OCI-M2 (cell line): ENCODE measurements around the gene NPFF.
"Not testable (repeated sequence)": the region's sequence is repeated elsewhere in the genome, so short reads cannot be mapped to it uniquely, and the experiment has no call there.

Experiments
- DNase-seq: peaks from one replicate; lab custom pipeline; 2025; ENCODE audit not compliant: unreplicated experiment; lab: John Stamatoyannopoulos, UW

Gene NPFF

GRCh38 chr12:53506881-53507602 is at the start of gene NPFF:
NPFF (minus strand) TSS chr12:53507484; CDS start chr12:53507474, 10 bp downstream.
- DNase-seq: no peak

GRCh38 chr12:53552361-53553327 is 45.4 kb upstream of the NPFF start:
- DNase-seq: no peak

- DNase-seq: no peak
Observed at GRCh38 chr12:53551889-53552291, 44.6 kb upstream of the NPFF start.

- no peak for DNase-seq
Observed at GRCh38 chr12:53550595-53550994, 43.3 kb upstream of the NPFF start.

GRCh38 chr12:53550131-53550530 is 42.8 kb upstream of the NPFF start:
- not testable (repeated sequence) for DNase-seq

GRCh38 chr12:53548354-53548753 is 41.1 kb upstream of the NPFF start:
- not testable (repeated sequence) for DNase-seq

GRCh38 chr12:53543539-53543938 is 36.3 kb upstream of the NPFF start:
- DNase-seq: no peak

GRCh38 chr12:53539526-53539925 is 32.2 kb upstream of the NPFF start:
- no peak for DNase-seq

GRCh38 chr12:53538209-53538689 is 31.0 kb upstream of the NPFF start:
- no peak for DNase-seq

GRCh38 chr12:53536962-53537361 is 29.7 kb upstream of the NPFF start:
- no peak for DNase-seq

- DNase-seq: no peak
Observed at GRCh38 chr12:53533471-53533870, 26.2 kb upstream of the NPFF start.

GRCh38 chr12:53532524-53533445 is 25.5 kb upstream of the NPFF start:
- DNase-seq: no peak

- no peak for DNase-seq
Observed at GRCh38 chr12:53532021-53532420, 24.7 kb upstream of the NPFF start.

- DNase-seq: no peak
Observed at GRCh38 chr12:53530920-53531319, 23.6 kb upstream of the NPFF start.

GRCh38 chr12:53530061-53530460 is 22.8 kb upstream of the NPFF start:
- no peak for DNase-seq

GRCh38 chr12:53524476-53524875 is 17.2 kb upstream of the NPFF start:
- DNase-seq: no peak

GRCh38 chr12:53523131-53523530 is 15.8 kb upstream of the NPFF start:
- no peak for DNase-seq

GRCh38 chr12:53518381-53518780 is 11.1 kb upstream of the NPFF start:
- DNase-seq: no peak

GRCh38 chr12:53516758-53517455 is 9.6 kb upstream of the NPFF start:
- DNase-seq: no peak

- no peak for DNase-seq
Observed at GRCh38 chr12:53515291-53515680, 8.0 kb upstream of the NPFF start.
